Glomerular visceral epithelial cell (primary cell): ENCODE data around the gene TRABD2A.

Source experiments
- DNase-seq: peaks from one replicate; pipeline ENCODE4 v3.0.0-alpha.2; 2016; ENCODE audit errors: extremely low spot score

The TRABD2A gene

DNA sequence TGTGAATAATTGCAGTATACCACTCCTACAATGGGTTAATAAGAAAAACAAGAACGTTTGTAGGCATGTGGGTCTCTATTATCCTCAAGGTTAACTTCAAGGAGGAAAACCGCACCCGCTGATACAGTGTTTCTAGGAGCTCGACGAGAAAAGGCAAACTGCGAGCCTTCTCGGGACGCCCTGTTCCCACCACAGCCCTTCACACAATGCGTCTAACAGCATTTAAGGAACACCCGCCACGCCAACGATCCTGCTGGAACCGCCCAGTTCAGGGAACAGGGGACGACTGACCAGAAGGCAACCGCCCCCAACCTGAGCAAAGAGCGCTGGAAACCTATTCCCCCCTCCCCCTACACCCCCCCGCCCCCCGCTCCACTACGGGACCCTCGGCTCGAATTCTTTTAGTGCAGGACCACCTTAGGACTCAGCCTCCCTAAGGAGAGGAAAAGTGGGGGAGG lies 23.9 kb upstream of the TRABD2A start:
- peak; percentile 47 for DNase-seq

DNA sequence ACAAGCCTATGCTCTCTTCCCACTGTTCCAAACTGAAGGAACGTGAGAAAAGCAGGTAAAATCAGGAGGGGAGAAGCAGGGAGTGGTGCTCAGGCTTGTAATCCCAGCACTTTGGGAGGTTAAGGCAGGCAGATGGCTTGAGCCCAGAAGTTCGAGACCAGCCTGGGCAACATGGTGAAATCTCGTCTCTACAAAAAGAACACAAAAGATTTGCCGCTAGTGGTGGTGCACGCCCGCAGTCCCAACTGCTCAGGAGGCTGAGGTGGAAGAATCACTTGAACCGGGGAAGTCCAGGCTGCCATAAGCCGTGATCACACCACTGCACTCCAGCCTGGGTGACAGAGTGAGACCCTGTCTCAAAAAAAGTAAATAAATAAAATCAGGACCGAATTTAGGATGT lies 23.3 kb upstream of the TRABD2A start:
- DNase-seq = no peak

GRCh38 chr2:84902526-84902925 lies 21.6 kb upstream of the TRABD2A start:
- no peak for DNase-seq

- DNase-seq = peak; percentile 79
Observed at GRCh38 chr2:84901593-84902120, 20.8 kb upstream of the TRABD2A start.

GRCh38 chr2:84900971-84901370 lies 20.1 kb upstream of the TRABD2A start:
- DNase-seq = no peak

DNA sequence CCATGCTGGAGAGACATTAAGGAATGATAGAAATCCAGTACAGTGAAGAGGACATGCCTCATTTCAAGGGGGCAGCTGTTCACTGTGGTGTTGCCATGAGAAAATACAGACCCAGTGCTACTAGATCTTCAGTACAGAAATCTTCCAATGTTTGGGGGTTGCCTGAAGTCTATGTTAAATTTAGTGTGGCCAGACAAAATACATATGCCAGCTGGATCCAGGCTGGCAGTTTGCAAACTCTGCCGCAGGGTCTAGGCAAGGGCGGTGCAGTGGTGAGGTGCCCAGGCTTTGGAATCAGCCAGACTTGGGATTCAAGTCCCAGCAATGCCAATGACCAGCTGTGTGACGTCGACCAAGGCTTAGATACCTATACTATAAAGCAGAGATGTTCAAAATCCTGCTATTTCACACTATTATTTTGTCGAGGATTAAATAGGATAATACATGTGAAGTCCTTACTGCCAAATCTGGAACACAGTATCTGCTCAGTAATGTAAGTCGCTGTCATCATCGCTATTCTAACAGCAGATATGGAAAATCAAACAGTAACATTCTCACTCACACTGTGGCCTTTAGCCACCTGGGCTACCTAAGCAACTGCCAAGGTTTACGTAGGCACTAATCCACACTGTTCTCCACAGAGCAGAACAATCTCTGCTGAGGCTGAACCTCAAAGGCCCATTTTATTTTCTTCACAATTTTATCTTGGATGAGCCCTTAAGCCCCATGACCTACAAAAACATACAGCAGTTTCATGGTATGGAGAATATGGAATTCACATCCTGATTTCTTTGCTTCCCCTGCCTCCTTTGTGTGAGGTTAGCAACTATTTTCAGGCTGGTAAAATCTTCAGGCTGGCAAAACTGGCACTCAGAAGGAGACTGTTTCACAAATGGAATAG lies 18.7 kb upstream of the TRABD2A start:
- no peak for DNase-seq

DNA sequence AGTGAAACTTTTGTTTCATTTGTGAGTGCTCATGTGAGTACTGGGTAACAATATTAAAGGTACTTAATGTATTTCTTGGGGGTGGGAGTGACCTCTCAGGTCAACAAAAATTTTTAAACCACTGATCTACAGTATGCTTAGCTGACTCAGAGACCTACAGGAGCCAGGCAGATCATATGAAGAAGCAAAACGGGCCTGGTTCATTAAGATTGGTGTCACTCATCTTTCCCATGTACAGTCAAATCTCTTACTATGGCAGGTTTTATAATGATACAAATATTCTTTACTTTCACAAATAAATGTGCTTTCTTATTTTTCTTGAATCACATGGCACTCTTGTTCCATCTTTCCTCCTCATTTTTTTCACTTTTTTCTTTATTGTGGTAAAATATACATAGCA lies 16.9 kb upstream of the TRABD2A start:
- DNase-seq = peak; percentile 16

GRCh38 chr2:84896567-84896966 lies 15.7 kb upstream of the TRABD2A start:
- DNase-seq = no peak

- DNase-seq = peak; percentile 35
Observed at GRCh38 chr2:84894758-84895520, 14.1 kb upstream of the TRABD2A start.

GRCh38 chr2:84894131-84894586 lies 13.3 kb upstream of the TRABD2A start:
- DNase-seq = no peak

DNA sequence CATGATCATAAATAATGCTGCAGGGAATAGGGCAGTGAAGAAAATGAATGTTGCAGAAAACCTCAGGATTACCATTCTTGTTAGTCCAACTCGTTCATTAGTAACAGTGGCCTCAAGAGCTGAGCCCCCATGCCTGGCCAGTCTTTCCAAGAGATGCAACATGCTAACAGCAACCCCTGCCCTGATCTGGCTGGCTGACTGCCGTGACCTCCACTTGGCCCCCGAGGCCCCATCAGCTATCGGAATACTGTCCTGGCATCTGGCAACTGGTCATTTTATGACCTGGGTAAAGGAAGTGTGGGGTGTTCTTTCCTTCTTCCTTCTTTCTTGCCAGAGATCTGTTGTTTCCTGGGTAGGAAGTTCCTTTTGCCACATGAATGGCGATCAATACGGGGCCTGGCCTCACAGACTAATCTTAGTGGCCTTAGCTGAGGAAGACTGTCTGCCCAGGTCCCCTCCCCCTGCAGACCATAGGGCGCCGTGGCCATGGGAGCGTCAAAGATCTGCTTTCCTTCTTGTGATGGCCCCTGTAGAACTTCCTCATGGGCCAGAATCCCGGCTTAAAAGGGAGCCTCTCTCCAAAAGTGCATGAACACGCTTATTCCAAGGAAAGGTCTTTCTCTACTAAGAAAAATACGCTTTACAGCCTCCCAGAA lies 10.6 kb upstream of the TRABD2A start:
- DNase-seq = no peak

DNA sequence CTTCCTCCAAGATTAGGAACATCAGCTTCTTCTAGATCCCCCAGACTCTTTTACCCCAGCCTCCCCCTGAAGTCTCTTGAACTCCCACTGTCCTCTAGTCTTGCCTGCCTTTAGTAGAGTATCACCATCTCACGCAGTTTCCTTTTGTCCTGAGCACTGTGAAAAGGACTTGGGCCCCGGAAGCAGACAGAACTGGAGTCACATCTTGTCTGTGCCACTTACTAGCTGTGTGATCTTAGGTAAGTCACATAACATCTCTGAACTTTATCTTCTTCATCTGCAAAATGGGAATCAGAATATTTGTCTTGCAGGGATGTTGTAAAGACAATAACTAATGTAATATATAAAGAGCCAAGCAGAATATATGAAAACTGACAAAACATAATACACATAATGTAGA lies 8.4 kb upstream of the TRABD2A start:
- no peak for DNase-seq

GRCh38 chr2:84888401-84889276 lies 7.8 kb upstream of the TRABD2A start:
- peak; percentile 32 for DNase-seq

- DNase-seq = no peak
Observed at GRCh38 chr2:84886791-84887190, 5.9 kb upstream of the TRABD2A start.

- no peak for DNase-seq
Observed at GRCh38 chr2:84885111-84885510, 4.2 kb upstream of the TRABD2A start.

DNA sequence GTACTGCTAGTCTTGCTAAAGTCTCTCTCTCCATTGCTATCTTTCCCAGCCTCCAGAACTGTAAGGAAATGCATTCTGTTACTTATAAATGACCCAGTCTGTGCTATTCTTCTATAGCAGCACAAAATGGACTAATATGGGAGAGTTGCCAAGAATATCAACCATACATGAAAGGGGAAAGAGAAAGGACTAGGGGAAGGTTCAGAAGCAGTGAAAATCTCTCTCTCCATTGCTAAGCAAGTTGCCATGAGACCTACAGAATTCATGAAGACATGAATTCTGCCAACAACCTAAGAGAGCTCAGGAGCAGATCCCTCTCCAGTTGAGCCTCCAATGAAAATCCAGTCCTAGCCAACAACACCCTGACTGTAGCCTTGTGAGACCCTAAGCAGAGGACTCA lies 3.6 kb upstream of the TRABD2A start:
- DNase-seq = no peak

GRCh38 chr2:84882775-84883550 lies 2.1 kb upstream of the TRABD2A start:
- DNase-seq = no peak

GRCh38 chr2:84882414-84882738 lies 1.5 kb upstream of the TRABD2A start:
- DNase-seq = no peak

- DNase-seq = peak; percentile 77
Observed at GRCh38 chr2:84881581-84882413, 913 bp upstream of the TRABD2A start.

GRCh38 chr2:84880395-84880644 lies 564 bp downstream of the TRABD2A start:
- no peak for DNase-seq
